GM18861 (cell line): Measurements from ENCODE around the gene B4GALT5.

Experiments
- ATAC-seq: cut with Tn5 transposase; IDR thresholded peaks from one replicate; pipeline ENCODE4 v1.9.1; 2021; ENCODE audit not compliant: unreplicated experiment

B4GALT5 gene

DNA sequence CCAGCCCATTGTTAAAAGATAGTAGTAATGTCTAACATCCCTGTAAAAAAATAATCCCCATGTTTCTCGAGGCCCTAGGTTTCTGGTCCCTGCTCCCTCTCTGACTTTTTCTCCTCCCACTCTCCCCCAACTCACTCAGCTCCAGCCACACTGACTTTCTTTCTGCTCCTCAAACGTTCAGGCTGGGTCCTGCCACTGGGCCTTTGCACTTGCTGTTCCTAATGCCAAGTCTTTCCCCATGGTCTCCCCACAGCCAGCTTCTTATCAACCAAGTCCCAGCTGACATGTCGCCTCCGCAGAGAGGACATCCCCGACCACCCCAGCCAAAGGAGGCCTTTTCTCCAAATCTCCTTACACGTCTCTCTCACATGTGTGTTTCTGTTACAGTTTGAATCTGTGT, 123.9 kb downstream of the B4GALT5 start:
- ATAC-seq: no peak

DNA sequence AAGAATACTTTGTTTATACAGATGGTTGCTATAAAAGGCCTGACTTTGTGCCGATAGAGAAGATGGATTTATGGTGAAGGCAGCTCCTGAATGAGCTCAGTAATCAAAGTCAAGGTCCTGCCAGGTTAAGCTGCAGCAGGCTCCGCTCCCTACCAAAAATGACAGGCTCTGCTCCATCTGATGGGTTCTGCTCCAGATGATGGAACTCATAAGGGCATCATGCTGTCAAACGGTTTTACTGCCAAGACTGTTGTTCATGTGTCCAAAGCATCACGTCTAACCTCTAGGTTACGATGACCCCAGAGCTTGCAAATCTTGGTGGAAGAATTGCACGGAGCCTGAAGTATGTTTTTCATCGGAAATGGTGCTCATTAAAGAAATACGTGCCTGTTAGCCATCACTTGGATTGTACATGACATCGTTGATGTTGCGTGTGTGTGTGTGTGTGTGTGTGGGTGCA, 126.5 kb downstream of the B4GALT5 start:
- ATAC-seq: no peak

GRCh38 chr20:49585585-49586245, 128.0 kb downstream of the B4GALT5 start:
- ATAC-seq: no peak

DNA sequence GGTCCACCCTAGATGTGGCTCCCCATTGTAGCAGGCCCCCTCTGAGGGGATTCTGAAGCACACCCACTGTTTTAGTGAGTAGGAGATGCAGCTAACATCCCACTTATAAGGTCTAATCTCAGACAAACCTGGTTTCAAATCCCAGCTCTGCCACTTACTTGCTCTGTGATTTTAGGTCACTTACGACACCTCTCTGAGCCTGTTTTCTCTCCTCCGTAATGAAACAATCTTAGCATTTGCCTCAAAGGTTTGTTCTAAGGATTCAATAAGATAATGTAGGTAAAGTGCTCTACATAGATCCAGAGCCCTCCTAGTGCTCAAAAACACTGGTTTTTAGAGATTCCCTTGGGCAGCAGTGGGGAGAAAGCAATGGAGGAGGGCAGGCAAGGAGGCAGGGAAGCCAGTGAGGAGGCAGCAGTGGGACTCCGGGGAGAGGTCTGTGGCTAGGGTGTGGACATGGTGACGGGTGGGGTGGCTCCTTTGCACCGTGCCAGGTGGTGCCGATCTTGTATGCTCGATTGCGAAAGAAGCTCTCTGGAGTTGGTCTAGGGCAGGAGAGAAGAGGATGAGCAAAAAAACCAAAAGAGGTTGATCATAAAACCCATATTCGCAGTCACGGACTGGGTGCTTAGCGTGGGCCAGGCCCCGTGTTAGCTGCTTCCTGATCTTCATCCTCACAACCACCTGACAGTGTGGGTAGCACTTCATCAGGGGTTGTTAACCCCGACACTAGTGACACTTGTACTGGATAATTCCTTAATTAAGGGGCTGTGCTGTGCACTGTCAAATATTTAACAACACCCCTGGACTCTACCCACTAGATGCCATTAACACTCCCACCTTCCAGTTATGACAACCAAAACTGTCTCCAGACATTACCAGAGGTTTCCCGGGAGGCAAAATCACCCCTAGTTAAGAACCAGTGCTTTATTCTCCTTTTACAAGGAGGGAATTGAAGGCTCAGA, 129.0 kb downstream of the B4GALT5 start:
- no peak for ATAC-seq

DNA sequence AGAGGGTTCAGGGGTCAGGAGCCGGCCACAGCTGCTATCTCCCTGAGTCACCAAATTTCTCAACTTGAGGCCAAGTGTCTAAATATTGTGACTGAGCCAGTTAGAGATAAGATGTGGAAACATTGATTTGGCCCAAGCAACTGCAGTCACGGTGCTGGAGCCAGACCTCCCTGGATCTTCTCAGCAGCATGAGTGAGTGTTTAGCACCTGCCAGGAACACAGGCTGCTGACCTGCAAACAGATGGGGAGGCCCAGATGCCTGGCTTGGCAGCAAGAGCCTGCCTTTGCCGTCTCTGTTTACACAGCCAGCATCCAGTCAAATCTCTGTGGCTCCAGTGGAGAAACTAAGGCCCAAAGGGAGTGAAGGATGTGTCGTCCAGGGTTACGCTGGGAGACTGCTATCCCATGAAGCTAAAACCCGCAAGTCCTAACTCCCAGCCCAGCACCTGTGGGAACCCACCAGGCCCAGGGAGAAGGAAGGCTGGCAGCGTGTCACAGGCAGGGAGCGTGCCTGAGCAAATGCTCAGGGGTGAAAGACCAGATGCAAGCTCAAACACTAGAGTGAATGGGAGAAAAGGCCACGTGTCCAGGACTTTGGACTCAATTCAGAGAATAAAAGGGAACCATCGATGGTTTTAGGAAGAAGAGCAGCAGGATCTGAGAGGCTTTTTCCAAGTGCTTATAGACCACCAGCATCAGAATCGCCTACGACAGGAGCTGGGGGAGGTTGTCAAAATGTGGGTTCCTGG, 129.8 kb downstream of the B4GALT5 start:
- no peak for ATAC-seq

GRCh38 chr20:49583343-49583668, 130.4 kb downstream of the B4GALT5 start:
- no peak for ATAC-seq
